ENCODE measurements around the gene CDCA4. TPM values are rescaled to one million over a fixed set of nuclear protein-coding genes. Genes with fewer than 3 reads are reported as not detected.
"Not testable (repeated sequence)": the region's sequence is repeated elsewhere in the genome, so short reads cannot be mapped to it uniquely, and the experiment has no call there.

The CDCA4 gene
- total RNA-seq = 47.4 and 54.3 TPM in 2 replicates

GRCh38 chr14:105020815-105021655, at the start of gene CDCA4:
Gene CDCA4 (minus strand): TSS chr14:105021083. CDS start chr14:105011929, 9,154 bp downstream.
- intact Hi-C loops (cut with micrococcal nuclease) = loop anchor here (1.0 to 2.0 kb wide), 8 partner anchors 24 to 470 kb away; partner anchors contain the start of genes BRF1, CLBA1, GPR132 and TEDC1

DNA sequence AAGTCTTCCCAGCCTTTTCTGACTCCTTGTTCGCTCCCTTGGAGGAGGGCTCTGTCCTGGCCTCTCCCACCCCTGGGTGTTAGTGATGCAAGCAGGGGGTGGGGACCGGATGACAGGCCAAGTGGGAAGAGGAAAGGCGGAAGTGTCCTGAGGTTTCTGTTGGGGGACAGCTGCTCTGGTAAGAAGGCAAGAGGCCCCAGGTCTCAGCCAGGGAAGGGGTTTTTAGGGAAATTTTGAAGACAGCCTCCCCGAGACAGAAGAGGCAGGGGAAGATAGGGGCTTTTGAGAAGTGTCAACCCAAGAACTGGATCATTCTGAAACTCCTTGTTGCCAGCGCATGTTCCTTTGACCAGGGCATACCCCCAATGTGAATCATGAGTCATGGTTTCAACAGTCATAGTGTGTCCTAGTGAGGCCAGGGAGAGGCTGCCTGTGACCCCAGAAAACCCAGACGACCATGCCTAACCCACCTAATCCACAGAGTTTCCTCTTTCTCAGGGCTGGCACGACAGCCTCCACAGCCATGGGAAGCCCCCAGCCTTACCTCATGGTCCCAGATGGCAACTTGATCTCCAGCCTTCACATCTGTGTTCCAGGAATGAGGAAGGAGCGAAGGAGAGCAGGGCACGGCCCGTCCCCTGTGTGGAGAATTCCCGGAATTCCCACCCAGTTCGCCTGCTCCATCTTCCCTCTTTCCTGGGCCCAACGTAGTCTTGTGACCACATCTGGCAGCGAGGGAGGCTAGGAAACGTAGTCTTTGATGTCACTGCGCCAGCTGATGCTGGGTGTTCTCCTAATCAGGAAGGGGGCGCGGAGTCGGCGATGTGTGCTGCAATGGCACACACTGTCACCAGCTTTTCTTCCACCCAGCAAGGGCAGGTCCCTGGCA, 49.2 kb upstream of the CDCA4 start:
- intact Hi-C loops (cut with micrococcal nuclease) = loop anchor here (5.0 kb wide), 1 partner anchor 232 kb away; the partner anchor contains the start of gene BRF1

GRCh38 chr14:105069522-105069870, 48.6 kb upstream of the CDCA4 start:
- intact Hi-C loops (cut with micrococcal nuclease) = loop anchor here (5.0 kb wide), 1 partner anchor 233 kb away; the partner anchor contains the start of gene BRF1

- intact Hi-C loops (cut with micrococcal nuclease) = loop anchor here (5.0 kb wide), 1 partner anchor 233 kb away; the partner anchor contains the start of gene BRF1
These were observed 47.9 kb upstream of the CDCA4 start for GRCh38 chr14:105068818-105069217.

GRCh38 chr14:105067969-105068301, 47.1 kb upstream of the CDCA4 start:
- intact Hi-C loops (cut with micrococcal nuclease) = loop anchor here (5.0 kb wide), 1 partner anchor 234 kb away; the partner anchor contains the start of gene BRF1

GRCh38 chr14:105067140-105067968, 46.5 kb upstream of the CDCA4 start:
- intact Hi-C loops (cut with micrococcal nuclease) = loop anchor here (5.0 kb wide), 1 partner anchor 235 kb away; the partner anchor contains the start of gene BRF1

DNA sequence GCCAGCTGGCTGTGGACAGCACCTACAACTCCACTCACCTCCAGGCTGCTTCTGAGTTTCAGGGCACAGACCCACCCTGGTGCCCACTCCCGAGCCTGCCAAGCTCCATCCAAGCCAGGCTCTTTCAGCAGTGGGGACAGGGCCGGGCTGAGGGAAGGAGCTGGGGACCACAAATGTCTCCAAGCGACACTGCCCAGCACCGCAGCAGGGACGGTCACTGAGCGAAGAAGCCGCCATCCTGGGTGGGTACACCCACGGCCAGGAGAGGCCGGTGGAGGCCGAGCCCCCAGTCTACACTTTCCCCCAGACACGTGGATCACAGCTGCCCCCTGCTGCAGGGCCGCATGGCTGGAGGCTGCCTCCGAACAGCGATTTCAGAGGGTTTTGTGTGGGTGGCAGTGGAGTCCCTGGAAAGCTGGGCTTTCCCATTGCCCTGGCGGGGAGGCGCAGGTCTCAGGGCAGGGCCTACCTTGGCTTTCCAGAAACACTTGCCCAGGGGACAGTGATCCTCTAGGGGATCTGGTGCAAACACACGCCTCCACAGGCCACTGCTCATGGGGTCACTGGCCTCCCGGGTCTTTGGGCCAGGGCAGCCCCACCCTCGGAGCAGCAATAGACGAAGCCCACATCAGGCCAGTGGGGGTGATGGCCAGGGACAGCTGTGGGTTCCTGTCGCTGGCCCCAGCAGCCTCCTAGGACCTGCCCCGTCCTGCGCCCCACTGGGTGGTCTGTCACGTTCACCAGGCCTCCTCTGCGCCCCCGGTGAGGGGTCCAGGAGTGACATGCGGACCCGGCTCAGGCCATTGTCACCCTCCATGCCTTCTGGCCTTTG, 45.6 kb upstream of the CDCA4 start:
- intact Hi-C loops (cut with micrococcal nuclease) = loop anchor here (5.0 kb wide), 1 partner anchor 236 kb away; the partner anchor contains the start of gene BRF1

- intact Hi-C loops (cut with micrococcal nuclease) = loop anchor here (1.0 to 5.0 kb wide), 8 partner anchors 20 to 426 kb away; partner anchors contain the start of genes BRF1, CDCA4 and TEDC1
These were observed 44.7 kb upstream of the CDCA4 start, which contains the start of gene GPR132 for GRCh38 chr14:105065280-105066228. Gene GPR132 (minus strand): TSS chr14:105065430. CDS start chr14:105055420, 10,010 bp downstream.

GRCh38 chr14:105064721-105065143, 43.8 kb upstream of the CDCA4 start:
- intact Hi-C loops (cut with micrococcal nuclease) = loop anchor here (1.0 to 5.0 kb wide), 8 partner anchors 19 to 427 kb away; partner anchors contain the start of genes BRF1, CDCA4 and TEDC1

DNA sequence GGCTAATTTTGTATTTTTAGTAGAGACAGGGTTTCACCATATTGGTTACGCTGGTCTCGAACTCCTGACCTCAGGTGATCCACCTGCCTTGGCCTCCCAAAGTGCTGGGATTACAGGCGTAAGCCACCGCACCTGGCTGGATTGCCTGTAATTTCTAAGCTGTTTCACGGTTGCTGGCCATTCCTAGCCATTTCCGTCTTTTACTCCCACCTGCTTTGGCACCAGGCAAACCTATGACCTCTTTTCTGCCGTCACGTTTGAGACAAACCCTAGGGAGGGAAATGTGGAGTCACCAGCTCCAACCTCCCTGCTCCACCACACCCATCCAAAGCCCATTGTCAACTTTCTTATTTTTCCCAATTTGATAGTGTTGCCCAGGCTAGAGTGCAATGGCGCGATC, 43.1 kb upstream of the CDCA4 start:
- intact Hi-C loops (cut with micrococcal nuclease) = loop anchor here (2.0 kb wide), 1 partner anchor 419 kb away; no protein-coding TSS in a partner anchor

DNA sequence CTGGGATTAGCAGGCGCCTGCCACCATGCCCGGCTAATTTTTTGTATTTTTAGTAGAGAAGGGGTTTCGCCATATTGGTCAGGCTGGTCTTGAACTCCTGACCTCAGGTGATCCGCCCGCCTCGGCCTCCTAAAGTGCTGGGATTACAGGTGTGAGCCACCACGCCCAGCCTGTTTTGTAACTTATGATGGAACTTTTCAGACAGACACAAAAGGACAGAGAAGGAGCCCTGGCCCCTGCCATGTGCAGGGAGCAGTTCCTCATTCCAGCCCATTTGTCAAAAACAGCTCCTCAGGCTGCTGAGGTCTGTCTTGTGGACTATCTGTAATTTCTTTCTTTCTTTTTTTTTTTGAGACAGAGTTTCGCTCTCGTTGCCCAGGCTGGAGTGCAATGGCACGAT, 42.6 kb upstream of the CDCA4 start:
- intact Hi-C loops (cut with micrococcal nuclease) = not testable (repeated sequence)

GRCh38 chr14:105063056-105063455, 42.2 kb upstream of the CDCA4 start:
- intact Hi-C loops (cut with micrococcal nuclease) = no loop called here

- intact Hi-C loops (cut with micrococcal nuclease) = no loop called here
These were observed 41.2 kb upstream of the CDCA4 start for GRCh38 chr14:105062048-105062433.

- intact Hi-C loops (cut with micrococcal nuclease) = no loop called here
These were observed 40.7 kb upstream of the CDCA4 start for GRCh38 chr14:105061428-105062047.

DNA sequence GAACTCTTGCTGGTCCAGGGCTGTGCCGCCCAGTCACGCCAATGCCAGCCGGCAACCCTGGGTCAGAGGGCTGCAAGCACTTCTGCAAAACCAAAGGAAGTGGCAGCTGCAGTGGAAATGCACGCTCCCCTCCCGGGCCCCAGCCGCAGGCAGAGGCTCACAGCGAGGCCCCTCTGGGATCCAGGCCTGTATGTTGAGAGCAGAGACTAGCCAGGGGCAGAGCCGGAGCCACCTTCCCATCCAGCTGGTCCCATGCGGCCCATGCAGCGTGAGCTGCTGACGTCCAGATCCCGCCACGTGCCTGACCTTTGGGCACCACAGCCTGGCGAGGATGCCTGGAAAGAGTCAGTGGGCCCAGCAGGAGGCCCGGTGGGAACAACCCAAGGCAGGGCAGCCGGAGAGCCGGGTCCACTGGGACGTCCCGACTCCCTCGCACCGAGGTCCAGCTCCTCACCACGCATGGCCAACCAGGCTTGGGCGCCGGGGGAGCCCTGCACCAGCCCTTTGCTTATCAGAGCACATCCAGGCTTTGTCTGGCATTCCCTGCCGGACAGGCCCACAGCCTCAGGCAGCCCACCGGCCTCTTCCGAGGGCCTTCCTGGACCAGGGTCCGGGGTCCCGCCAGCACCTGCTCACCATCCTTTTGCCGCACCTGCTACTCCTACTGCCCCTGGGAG, 40.0 kb upstream of the CDCA4 start:
- intact Hi-C loops (cut with micrococcal nuclease) = no loop called here

DNA sequence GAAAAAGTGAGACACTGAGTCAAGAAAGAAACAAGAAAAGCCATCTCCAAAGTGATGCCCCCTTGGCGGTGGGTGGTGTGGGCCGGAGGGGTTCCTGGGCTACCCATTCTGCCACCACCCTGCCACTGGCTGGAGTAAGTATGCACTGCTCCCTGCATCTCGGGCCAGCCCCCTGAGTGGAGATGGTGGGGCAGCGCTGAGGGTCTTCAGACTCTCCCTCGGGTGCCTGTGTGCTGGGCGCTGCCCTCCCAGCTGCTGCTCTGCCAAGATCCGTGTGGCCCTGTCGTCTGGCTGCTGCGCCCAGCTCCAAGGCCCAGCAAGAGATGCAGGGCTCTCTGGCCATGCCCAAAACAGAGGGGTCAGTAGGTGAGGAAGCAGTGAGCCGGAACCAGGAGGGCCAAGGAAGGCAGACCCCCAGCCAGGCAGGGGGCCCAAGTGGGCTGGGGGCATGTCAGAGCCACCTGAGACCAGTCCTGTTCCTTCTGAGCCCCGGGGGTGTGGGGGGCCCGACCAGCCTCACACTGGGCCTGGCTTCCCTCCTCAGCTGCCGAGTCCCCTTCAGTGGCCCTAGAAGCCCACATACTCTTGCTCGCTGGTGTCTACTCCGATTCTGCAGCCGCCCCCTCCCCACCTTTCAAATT, 39.2 kb upstream of the CDCA4 start:
- intact Hi-C loops (cut with micrococcal nuclease) = loop anchor here (1.0 kb wide), 1 partner anchor 15 kb away; no protein-coding TSS in a partner anchor
